NCI-H1436 (cell line): ENCODE results near the gene PRSS57.
A peak's percentile ranks its signal among the peaks of the same experiment; 100 is the strongest.
"Not testable (repeated sequence)": the region's sequence is repeated elsewhere in the genome, so short reads cannot be mapped to it uniquely, and the experiment has no call there.

ENCODE experiments used
- DNase-seq: peaks from one replicate; lab custom pipeline; 2025; lab: John Stamatoyannopoulos, UW

Gene PRSS57

DNA sequence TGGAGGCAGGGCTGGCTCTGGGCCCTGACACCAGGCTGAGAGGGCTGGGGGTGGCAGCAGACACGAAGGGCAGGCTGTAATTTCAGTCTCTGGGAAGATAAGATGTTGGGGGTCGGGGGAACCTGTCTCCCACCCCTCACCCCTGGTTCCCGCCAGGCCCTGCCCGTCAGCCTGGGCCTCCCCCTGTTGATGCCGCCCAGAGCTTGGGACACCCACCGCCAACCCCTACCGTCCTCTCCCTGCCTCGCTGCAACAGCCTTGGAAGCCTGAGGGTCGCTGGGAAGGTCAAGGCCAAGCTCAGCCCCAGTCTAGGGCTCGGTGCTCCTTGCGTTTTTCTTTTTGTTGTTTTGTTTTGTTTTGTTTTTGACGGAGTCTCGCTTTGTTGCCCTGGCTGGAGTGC is 28.0 kb upstream of the PRSS57 start:
- DNase-seq = no peak

DNA sequence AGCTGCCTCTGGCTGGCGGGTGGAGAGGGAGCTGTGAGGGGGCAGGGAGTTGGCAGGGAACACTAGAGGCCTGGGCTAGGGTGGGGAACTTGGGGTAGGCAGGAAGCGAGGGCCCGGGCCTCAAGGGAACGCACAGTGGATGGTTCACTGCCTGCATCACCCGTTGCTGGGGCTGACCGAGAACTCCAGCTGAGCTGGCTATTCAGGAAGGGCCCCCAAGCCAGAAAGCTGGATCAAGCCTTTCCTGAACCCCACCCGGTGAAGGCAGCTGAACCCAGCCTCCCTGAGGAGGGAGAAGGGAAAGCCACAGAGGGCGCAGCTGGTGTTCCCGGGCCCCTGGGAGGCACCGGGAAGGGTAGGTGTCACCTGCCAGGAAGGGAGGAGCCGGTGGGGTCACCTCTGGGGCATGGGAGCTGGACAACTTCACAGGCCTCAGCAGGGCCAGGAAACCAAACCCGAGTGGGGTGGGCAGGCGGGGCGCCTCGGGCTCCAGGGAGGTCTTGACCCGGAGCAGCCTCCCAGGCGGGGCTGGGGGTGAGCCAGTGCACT is 27.4 kb upstream of the PRSS57 start:
- DNase-seq = no peak

DNA sequence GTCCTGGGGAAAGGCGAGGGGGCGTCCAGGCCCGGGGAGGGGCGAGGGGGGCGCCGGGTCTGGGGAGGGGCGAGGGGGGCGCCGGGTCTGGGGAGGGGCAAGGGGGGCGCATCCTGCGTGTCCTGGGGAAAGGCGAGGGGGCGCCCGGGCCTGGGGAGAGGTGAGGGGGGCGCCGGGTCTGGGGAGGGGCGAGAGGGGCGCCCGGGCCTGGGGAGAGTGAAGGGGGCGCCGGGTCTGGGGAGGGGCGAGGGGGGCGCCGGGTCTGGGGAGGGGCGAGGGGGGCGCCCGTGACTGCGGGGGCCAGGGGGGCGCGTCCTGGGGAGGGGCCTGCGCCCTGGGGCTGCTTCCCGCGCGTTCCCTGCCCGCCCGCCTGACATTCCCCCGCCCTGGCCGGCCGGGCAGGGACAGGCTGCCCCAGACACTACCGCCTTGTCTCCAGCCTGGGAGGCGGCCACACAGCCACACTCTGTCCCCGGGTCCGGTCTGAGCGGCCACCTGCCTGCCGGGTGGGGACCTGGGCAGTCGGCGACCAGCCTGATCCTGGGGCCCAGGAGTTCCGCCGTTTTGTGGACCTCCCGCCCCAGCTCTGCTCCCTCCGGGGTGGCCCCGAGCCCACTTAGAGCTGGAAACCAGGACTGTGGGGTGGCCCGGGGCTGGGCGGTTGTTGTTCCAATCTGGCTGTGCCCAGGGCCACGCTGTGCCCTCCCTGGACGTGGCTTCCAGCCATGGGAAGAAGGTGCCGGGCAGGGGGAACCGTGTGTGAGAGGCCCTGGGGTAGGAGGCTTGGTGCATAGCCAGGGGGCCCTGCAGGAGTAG is 25.3 kb upstream of the PRSS57 start:
- no peak for DNase-seq

DNA sequence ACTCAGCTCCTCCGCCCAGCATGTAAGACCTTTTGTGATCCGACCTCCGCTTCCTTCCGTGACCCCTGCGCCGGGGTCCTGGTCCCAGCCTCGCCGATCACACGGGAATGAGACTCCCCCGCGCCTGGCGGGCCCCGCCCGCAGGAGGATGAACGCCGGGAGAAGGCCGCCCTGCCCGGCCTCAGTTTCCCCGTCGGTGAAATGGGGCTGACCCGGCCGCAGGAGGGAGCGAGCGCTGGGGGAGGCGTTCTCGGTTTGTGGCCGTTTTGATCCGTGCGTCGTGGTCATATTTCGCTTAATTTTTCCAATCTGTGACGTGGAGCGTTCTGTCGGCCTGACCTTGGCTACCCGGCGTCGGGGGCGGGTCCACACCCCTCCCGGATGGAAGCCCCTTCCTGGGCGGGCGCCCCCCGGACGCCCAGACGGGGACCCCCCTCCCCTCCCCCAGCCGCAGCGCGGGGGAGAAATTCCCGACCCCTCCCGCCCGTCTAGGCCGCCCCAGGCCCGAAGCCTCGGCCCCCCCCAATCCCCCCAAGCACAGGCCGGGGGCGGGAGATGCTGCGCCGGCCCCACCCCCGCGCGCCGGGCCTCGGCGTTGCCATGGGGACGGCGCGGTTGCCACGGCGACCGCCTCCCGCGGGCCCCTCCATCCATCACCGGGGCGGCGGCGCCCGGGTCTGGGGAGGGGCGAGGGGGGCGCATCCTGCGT is 24.5 kb upstream of the PRSS57 start:
- no peak for DNase-seq

DNA sequence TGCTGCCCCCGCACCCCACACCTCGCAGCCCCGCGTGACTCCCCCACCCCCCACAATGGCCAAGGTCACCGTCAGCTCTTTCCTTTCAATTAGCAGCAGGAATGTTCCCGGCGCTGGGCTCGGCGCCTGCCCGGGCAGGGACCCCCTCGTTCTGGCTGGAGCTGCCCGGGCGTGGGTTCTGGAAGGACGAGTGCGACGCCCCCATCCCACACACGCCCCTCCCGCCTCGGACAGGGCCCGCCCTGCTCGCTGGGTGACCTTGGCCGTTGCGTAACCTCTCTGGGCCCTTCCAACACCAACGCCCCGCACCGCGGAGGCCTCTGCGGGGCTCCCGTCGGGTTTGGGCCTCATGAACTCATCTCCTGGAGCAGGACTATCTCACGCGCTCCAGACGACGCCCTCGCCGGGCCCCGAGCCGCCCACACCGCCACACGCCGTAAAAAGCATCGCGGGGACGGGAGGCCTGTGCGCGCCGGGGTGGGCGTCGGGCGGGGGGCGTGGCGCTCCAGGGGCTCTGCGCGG is 23.8 kb upstream of the PRSS57 start:
- DNase-seq = no peak

DNA sequence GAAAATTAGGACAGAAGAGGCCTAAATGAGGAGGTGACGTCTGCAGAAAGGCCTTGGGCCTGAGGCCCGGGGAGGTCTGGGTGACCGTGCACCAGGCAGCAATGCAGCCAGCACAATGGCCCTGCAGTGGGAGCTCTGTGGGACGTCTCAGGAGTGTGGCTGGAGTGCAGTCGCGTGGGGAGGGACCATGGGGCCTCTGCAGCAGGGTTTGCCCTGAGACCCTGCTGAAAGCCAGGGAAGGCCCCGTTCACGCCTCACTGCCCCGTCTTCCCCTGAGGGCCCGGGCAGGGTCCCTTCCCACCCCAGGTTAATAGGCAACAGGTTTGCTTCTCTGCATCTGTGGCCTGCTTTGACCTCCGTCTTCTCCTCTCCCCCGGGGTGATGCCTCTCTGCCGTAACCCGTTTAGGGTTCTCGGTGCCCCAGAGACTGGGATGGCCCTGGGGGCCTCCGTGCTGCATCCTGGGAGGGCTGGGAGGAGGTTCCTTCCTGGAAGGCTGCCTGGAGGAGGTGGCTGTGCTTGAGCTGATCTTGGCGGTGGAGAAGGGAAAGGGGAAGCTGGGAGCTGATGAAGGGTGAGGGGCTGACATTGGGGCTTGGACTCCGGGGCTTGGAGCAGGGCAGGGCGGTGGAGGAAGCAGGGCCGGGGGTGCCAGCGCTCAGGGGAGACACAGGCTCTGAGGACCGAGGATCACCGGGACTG is 23.1 kb upstream of the PRSS57 start:
- no peak for DNase-seq

DNA sequence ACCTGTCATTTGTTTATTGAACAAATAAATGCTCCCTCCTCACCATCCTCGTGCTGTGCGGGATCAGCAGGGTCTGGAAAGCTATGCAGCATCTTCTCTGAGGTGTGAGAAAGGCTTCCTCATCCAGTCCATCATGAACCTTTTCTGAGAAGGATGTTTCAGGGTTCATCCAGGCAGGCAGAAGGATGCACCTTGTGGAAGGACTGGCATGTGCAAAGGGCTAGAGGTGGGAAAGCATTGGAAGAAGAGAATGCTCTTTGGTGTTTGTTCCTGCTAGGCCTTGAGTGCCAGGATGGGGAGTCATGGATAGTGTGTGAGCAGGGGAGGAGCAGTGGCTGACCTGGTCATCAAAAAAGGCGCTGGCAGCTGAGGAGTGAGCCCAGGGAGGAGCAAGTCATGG is 20.1 kb upstream of the PRSS57 start:
- DNase-seq = no peak

DNA sequence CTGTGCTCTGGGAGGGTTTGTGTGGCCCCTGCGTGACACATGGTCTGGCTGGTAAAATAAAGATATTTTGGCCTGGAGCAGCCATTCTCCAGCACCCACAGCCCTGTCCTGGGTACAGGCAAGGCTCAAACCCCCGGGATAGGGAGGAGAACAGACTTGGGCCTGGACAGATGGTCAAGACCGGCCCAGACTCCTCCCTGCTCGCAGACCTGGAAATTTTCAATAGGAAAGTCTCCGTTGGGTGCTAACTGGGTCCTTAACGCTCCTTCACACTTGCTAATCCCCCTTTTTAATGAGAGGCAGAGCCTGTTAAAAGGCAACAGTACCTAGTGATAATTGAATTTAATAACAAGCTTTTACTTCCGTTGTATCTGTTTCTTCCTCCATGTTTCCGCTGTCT is 16.0 kb upstream of the PRSS57 start:
- no peak for DNase-seq

DNA sequence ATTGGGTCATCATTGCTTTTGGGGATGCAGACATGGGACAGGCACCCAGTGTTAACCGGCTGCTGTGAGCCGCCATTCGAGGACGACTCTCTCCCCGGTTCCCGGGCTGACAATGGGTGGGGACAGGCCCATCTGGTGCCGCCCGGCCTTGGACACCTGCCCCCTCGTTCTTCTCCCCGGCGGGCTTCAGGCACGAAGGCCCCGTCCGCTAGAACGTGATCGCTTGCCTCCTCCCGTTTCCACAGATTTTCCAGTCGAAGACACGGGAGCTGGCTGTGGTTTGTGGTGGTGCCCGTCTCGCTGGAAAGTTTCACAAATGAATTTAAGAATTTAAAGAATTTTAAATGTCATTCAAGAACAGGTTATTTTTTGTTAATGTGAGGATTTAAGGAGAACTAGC is 15.5 kb upstream of the PRSS57 start:
- DNase-seq = no peak

DNA sequence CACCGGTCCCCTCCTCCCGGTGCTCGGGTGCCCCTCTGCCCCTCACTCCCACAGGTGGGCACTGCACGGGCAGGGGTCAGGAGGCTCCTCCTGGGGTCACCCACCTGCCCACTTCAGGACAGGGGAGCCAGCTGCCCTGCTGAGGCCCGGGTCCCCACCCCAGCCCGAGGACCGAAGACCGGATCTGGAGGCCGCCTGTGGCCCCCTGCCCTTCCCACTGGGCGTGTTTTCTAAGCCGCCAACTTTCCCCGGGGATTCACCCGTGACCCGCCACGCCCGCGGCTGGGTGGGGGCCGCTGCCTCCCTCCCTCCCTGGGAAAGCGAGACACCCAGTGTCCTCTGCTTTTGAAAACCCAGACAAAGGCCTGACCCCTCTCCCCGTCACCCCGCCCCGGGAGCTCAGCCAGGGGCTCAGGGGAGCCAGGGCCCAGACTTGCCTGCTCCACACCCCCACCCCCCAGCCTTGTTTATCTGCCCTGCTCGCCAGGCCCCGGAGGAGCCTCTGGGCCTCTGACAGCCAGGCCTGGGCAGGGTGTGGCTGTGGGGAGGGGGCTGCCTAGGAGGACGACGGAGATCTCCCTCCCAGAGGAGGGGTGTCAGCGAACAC is 14.8 kb upstream of the PRSS57 start:
- no peak for DNase-seq

DNA sequence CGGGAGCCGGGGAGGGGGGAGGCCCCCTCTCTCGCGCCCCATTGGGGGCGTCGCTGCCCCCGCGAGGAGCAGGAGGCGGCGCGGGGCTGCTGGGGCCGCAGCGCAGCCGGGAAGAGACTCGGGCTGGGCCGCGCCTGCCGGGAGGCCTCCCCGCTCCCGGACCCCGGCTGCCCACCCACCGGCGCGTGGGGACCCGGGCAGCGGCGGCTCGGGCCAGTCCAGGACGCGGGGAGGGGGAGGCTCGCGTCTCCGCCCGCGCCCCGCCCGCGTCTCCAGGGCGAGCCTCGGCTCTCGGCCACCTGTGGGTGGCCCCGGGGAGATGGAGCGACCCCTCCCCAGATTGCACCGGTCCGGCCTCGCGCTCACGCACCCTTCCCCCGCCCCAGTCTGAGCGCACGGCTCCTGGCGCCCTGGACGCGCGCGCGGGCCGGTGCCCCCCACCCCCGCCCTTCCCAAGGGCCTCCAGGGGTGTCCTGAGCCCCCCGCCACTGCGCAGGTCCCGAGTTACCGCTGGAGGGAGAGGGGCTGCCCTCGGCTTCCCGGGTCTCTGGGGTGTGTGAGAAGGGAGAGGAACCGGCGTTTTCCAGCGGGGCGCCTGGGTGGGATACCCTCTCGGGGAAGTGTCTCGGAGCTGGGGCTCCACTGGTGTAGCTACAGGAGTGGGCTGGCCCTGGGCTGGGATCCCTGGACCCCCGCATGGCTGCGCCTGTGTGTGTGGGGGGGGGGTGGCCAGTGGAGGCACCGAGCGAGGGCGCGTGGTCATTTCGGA is 14.1 kb upstream of the PRSS57 start:
- DNase-seq = no peak

DNA sequence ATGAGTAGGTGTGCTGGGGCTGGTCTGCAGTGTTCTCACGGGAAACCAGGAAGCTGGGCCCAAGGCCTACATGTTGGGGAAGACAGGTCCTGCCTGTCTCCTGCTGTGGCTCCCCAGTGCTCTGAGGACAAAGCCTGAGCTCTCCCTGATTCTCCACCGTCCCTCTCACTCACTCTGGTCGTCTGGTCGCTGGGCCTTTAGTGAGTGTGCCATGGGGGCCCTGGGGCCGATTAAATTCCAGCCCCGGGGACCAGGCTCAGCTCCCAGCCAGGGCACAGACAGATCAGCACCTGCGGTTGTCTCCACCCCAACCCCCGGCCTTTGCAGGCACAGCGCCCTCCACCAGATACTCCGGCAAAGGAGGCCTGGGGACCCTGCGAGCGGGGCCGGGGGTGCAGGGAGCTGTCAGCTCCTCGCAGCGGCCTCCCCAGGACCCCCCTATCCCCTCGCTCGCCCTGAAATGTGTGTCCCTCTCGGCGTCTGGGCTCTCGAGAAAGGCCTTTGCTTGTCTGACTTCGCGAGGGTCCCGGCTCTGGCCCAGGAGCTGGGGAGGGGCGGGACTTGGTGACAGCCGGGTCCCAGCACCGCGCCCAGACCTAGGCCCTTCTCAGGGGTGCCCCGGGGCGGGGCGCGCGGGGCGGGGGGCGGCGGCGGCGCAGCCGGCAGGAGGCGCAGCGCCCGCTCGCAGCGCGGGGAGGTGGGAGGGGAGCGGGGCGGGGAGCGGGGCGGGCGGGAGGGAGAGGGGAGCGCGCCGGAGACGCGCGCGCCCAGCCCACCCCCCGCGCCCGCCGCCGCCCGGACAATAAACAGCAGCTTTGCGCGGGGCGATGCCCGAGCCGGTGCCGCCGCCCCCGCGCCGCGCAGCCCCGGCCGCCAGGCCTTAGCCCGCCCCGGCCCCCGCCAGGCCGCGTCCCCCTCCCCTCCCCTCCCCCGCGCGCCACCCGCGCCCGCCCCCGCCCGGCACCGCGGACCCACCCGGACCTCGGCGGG is 13.2 kb upstream of the PRSS57 start, which contains the start of gene PALM:
Gene PALM (plus strand): TSS at position 782 of the 990 bp plus-strand sequence. CDS start 212 bp downstream, outside the sequence.
- peak; percentile 29 for DNase-seq

DNA sequence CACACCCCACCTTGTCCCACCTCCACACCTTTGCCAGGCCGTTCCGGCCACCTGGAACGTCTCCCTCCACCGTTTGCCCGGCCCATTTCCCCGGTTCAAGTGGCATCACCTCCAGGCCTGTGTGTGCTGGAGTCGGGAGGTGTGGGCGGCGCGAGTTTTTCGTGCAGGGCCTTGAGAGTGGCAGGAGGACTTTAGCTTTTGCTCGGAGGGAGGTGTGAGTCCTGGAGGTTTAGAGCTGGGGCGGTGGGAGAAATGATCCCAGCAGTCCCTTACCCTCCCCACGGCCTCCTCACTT is 9.1 kb upstream of the PRSS57 start:
- DNase-seq = no peak

DNA sequence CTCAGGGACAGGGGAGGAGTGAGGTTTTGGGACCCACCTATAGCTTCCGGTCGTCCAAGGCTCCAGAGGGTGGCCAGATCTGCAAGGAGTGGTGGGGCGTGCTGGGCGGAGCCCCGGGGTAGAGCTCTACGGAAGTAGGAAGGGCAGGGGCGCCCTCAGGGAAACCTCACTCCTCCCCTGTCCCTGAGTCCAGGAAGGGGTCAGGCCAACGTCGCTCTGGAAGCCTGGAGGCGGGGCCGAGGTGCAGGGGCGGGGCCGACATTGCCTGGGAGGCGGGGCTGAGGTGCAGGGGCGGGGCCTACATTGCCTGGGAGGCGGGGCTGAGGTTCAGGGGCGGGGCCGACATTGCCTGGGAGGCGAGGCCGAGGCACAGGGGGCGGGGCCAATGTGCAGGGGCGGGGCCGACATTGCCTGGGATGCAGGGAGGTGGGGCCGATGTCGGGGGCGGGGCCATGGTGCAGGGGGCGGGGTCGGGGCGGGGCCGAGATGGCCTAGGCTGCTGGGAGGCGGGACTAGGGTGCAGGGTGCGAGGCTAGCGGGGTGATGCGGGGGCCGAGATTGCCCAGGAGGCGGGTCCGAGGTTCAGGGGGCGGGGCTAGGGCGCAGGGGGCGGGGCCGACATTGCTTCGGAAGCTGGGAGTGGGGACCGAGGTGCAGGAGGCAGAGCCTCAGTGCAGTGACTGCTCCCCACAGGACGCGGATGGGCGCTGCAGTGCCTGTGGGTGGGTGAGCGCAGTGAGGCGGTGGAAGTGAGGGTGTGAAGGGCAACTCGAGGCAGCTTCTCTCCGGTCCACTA is 8.6 kb upstream of the PRSS57 start:
- DNase-seq = no peak

DNA sequence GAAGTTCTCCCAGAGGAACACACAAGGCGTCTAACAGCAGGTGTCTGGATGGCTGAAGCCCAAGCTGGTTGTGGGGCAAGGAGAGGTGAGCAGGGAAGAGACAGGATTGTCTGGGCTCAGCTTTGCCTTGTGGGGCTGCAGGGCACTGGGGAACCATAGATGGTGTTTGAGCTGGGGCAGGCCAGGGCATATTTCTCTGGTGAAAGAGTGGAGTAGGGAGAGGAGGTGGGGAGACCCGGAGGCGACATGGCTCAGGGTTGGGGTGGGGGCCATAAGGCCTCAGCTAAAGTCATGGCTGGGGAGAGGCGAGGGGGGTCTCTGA is 8.0 kb upstream of the PRSS57 start:
- DNase-seq = no peak

DNA sequence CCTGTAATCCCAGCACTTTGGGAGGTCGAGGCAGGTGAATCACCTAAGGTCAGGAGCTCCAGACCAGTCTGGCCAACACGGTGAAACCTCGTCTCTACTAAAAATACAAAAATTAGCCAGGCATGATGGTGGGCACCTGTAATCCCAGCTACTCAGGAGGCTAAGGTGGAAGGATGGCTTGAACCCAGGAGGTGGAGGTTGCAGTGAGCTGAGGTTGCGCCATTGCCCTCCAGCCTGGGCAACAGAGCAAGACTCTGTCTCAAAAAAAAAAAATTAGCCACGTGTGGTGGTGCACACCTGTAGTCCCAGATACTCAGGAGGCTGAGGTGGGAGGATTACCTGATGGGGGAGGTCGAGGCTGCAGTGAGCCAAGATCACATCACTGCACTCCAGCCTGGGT is 7.6 kb upstream of the PRSS57 start:
- DNase-seq = not testable (repeated sequence)

DNA sequence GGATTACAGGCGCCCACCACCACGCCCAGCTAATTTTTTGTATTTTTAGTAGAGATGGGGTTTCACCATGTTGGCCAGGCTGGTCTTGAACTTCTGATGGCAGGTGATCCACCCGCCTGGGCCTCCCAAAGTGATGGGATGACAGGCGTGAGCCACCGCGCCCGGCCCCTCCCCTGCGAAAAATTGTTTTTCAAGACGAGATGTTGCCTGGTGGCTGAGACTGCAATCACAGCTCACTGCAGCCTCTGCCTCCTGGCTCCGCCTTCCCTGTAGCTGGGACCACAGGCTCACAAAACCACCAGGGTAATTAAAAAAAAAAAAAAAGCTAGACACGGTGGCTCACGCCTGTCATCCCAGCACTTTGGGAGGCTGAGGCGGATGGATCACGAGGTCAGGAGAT is 4.6 kb upstream of the PRSS57 start:
- DNase-seq = not testable (repeated sequence)

DNA sequence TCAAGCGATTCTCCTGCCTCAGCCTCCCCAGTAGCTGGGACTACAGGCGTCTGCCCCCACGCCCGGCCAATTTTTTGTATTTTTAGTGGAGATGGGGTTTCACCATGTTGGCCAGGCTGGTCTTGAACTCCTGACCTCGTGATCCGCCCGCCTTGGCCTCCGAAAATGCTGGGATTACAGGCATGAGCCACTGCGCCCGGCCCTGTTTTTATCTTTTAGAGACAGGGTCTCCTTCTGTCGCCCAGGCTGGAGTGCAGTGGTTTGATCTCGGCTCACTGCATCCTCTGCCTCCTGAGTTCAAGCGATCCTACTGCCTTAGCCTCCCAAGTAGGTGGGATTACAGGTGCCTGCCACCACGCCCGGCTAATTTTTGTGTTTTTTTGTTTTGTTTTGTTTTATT is 3.3 kb upstream of the PRSS57 start:
- not testable (repeated sequence) for DNase-seq
